HEK293 (cell line): Measurements from ENCODE around the gene MAGED1.

Experiments
- CTCF ChIA-PET: fragments of 350-600 bp; formaldehyde crosslinking; extraction: SDS; loops from one replicate; lab custom pipeline; 2021; ENCODE audit warnings: antibody characterized with exemption; lab: Yijun Ruan, JAX
- POLR2A ChIA-PET: fragments of 300-600 bp; formaldehyde crosslinking; extraction: SDS; loops from one replicate; lab custom pipeline; 2020; ENCODE audit warnings: antibody characterized with exemption, inconsistent platforms; lab: Yijun Ruan, JAX
- H3K27ac ChIP-seq: fragments of 200-500 bp; sonication (Bioruptor generic); 2 replicates; pipeline ENCODE4 v1.5.1; 2014; ENCODE audit warnings: low read depth, low read length, control low read depth, inconsistent platforms; ENCODE audit errors: extremely low read depth
- H3K36me3 ChIP-seq, 2 experiments: fragments of 200-500 bp in 1 of 2; sonication (Bioruptor generic) in 1 of 2; 1 replicate in 1 of 2; 2 replicates in 1 of 2; pipeline ENCODE4 v1.5.1; 2014 to 2017; ENCODE audit warnings: inconsistent platforms in 2 of 2, low read length in 2 of 2; ENCODE audit not compliant: control insufficient read depth in 2 of 2, insufficient read depth in 1 of 2
- H3K4me1 ChIP-seq: fragments of 200-500 bp; sonication (Bioruptor generic); 2 replicates; pipeline ENCODE4 v1.5.1; 2014; ENCODE audit warnings: mild to moderate bottlenecking, low read length, inconsistent platforms; ENCODE audit not compliant: control insufficient read depth, insufficient read depth
- H3K4me3 ChIP-seq: 2 replicates; pipeline ENCODE4 v1.5.1; 2011; ENCODE audit warnings: low read depth, mild to moderate bottlenecking, control low read depth, low read length, moderate library complexity
- H3K9me3 ChIP-seq: fragments of 200-500 bp; sonication (Bioruptor generic); 2 replicates; pipeline ENCODE4 v1.5.1; 2014; ENCODE audit warnings: low read depth, low read length, inconsistent platforms; ENCODE audit not compliant: control insufficient read depth, insufficient read depth
- FEZF1 ChIP-seq: fragments of 450-650 bp; formaldehyde crosslinking; IDR thresholded peaks from 2 replicates; pipeline ENCODE4 v1.5.1; 2016; ENCODE audit warnings: missing biosample characterization, missing genetic modification characterization
- SCRT1 ChIP-seq: fragments of 450-650 bp; formaldehyde crosslinking; IDR thresholded peaks from 2 replicates; pipeline ENCODE4 v1.5.1; 2016; ENCODE audit warnings: missing biosample characterization, missing genetic modification characterization, borderline replicate concordance
- SP2 ChIP-seq: fragments of 450-650 bp; formaldehyde crosslinking; IDR thresholded peaks from 2 replicates; pipeline ENCODE4 v1.5.1; 2016; ENCODE audit warnings: missing biosample characterization, missing genetic modification characterization
- YY2 ChIP-seq: fragments of 450-650 bp; formaldehyde crosslinking; IDR thresholded peaks from 2 replicates; pipeline ENCODE4 v1.5.1; 2016; ENCODE audit warnings: missing biosample characterization, missing genetic modification characterization
- ZBTB1 ChIP-seq: fragments of 450-650 bp; formaldehyde crosslinking; IDR thresholded peaks from 2 replicates; pipeline ENCODE4 v1.5.1; 2016; ENCODE audit warnings: missing biosample characterization, missing genetic modification characterization
- ZFP41 ChIP-seq: fragments of 450-650 bp; formaldehyde crosslinking; IDR thresholded peaks from 2 replicates; pipeline ENCODE4 v1.5.1; 2016; ENCODE audit warnings: missing biosample characterization, missing genetic modification characterization, borderline replicate concordance
- ZNF302 ChIP-seq: fragments of 450-650 bp; formaldehyde crosslinking; IDR thresholded peaks from 2 replicates; pipeline ENCODE4 v1.5.1; 2016; ENCODE audit warnings: missing biosample characterization, missing genetic modification characterization, low read depth
- ZNF433 ChIP-seq: fragments of 450-650 bp; formaldehyde crosslinking; IDR thresholded peaks from 2 replicates; pipeline ENCODE4 v1.5.1; 2016; ENCODE audit warnings: missing biosample characterization, missing genetic modification characterization, low read depth
- ZNF48 ChIP-seq: fragments of 450-650 bp; formaldehyde crosslinking; IDR thresholded peaks from 2 replicates; pipeline ENCODE4 v1.5.1; 2016; ENCODE audit warnings: missing biosample characterization, missing genetic modification characterization
- ZNF571 ChIP-seq: fragments of 450-650 bp; formaldehyde crosslinking; IDR thresholded peaks from 2 replicates; pipeline ENCODE4 v1.5.0; 2017; ENCODE audit warnings: missing biosample characterization, missing genetic modification characterization
- ZNF621 ChIP-seq: fragments of 450-650 bp; formaldehyde crosslinking; IDR thresholded peaks from 2 replicates; pipeline ENCODE4 v1.5.1; 2017; ENCODE audit warnings: missing biosample characterization, missing genetic modification characterization
- ZNF654 ChIP-seq: fragments of 450-650 bp; formaldehyde crosslinking; IDR thresholded peaks from 2 replicates; pipeline ENCODE4 v1.5.1; 2016; ENCODE audit warnings: low read depth, missing biosample characterization, missing genetic modification characterization
- ZNF701 ChIP-seq: fragments of 450-650 bp; formaldehyde crosslinking; IDR thresholded peaks from 2 replicates; pipeline ENCODE4 v1.5.1; 2016; ENCODE audit warnings: missing biosample characterization, missing genetic modification characterization
- TF ChIP-seq, protein P1 (sequence below): fragments of 450-650 bp; formaldehyde crosslinking; IDR thresholded peaks from 2 replicates; pipeline ENCODE4 v1.5.1; 2016; ENCODE audit warnings: missing biosample characterization, missing genetic modification characterization
- TF ChIP-seq, protein P2 (sequence below): fragments of 450-650 bp; formaldehyde crosslinking; IDR thresholded peaks from 2 replicates; pipeline ENCODE4 v1.5.1; 2016; ENCODE audit warnings: missing biosample characterization, missing genetic modification characterization

The MAGED1 gene

DNA sequence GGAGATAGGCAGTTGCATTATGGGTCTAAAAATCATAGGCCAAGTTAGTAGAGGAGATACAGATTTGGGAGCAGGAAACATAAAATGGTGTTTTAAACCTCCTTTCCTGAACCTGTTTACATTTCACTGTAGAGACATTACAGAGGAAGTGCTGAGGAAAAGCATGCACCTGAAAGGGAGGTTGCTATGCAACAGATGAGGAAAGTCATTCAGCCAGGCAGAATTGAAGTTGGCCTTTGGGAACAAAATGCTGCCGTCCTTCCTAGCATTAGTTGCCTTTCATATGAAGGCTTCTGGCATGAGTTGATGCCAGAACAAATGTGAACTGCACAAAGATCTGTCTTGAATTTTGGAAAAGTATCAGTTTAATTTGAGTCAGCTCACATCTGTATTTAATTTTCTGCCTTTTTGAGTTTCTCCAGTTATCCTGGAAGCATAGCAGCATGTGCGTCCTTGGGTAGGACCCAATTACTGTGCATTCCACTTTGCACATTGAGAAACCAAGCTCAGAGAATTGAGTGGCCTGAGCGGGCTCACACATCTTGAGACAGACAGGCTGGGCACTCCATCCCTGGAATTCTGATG, 38.2 kb downstream of the MAGED1 start:
- H3K27ac ChIP-seq, result no peak overlapping the region
- H3K9me3 ChIP-seq, result no peaks in the 10 kb centered on the region; the same call in 1 of the 2 replicates
- no peak overlapping the region for H3K4me3 ChIP-seq
- H3K4me1 ChIP-seq, result no peaks in the 10 kb centered on the region
- CTCF ChIA-PET, result no interaction called here
- POLR2A ChIA-PET, result no interaction called here
- no peaks in the 10 kb centered on the region for H3K36me3 ChIP-seq
- TF ChIP-seq ZBTB1, result no peak
- TF ChIP-seq ZNF302 (tag by site-specific recombination), result no peak
- TF ChIP-seq ZNF701 (tag by site-specific recombination), result no peak
- no peak for TF ChIP-seq ZNF621 (tag by site-specific recombination)
- no peak for TF ChIP-seq YY2 (tag by site-specific recombination)
- TF ChIP-seq SCRT1 (tag by site-specific recombination), result no peak
- TF ChIP-seq ZFP41, result no peak
- no peak for TF ChIP-seq ZNF433 (tag by site-specific recombination)
- TF ChIP-seq, protein P1, sequence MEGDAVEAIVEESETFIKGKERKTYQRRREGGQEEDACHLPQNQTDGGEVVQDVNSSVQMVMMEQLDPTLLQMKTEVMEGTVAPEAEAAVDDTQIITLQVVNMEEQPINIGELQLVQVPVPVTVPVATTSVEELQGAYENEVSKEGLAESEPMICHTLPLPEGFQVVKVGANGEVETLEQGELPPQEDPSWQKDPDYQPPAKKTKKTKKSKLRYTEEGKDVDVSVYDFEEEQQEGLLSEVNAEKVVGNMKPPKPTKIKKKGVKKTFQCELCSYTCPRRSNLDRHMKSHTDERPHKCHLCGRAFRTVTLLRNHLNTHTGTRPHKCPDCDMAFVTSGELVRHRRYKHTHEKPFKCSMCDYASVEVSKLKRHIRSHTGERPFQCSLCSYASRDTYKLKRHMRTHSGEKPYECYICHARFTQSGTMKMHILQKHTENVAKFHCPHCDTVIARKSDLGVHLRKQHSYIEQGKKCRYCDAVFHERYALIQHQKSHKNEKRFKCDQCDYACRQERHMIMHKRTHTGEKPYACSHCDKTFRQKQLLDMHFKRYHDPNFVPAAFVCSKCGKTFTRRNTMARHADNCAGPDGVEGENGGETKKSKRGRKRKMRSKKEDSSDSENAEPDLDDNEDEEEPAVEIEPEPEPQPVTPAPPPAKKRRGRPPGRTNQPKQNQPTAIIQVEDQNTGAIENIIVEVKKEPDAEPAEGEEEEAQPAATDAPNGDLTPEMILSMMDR (tag by site-specific recombination), result no peak
- TF ChIP-seq ZNF48 (tag by site-specific recombination), result no peak
- TF ChIP-seq ZNF571 (tag by site-specific recombination), result no peak
- TF ChIP-seq, protein P2, sequence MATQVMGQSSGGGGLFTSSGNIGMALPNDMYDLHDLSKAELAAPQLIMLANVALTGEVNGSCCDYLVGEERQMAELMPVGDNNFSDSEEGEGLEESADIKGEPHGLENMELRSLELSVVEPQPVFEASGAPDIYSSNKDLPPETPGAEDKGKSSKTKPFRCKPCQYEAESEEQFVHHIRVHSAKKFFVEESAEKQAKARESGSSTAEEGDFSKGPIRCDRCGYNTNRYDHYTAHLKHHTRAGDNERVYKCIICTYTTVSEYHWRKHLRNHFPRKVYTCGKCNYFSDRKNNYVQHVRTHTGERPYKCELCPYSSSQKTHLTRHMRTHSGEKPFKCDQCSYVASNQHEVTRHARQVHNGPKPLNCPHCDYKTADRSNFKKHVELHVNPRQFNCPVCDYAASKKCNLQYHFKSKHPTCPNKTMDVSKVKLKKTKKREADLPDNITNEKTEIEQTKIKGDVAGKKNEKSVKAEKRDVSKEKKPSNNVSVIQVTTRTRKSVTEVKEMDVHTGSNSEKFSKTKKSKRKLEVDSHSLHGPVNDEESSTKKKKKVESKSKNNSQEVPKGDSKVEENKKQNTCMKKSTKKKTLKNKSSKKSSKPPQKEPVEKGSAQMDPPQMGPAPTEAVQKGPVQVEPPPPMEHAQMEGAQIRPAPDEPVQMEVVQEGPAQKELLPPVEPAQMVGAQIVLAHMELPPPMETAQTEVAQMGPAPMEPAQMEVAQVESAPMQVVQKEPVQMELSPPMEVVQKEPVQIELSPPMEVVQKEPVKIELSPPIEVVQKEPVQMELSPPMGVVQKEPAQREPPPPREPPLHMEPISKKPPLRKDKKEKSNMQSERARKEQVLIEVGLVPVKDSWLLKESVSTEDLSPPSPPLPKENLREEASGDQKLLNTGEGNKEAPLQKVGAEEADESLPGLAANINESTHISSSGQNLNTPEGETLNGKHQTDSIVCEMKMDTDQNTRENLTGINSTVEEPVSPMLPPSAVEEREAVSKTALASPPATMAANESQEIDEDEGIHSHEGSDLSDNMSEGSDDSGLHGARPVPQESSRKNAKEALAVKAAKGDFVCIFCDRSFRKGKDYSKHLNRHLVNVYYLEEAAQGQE (tag by site-specific recombination), result no peak
- no peak for TF ChIP-seq FEZF1
- TF ChIP-seq ZNF654 (tag by site-specific recombination), result no peak
- TF ChIP-seq SP2 (tag by site-specific recombination), result no peak
